ENCODE results near the gene FCRL6.

FCRL6 gene

DNA sequence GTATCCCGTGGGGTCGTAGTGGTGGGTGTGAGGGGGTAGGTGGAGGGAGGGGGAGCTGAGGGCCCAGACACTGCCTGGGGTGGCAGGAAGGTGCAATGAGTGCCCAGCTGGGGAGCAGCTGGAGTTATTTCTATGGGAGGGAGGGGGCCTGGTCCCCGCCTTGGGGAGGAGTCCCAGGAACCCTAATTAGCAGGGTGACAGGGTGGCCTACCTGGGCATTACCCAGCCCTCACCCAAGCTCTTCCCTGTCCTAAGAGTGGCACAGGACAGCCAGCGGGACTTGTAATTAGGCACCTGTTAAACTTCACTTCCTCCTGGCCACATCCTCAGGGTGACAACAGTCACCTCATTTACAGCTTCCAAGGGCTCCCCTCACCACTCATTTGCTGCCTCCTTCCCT is 60.4 kb downstream of the FCRL6 start, which contains the start of gene VSIG8:
VSIG8 (minus strand) TSS at position 101 of the 400 bp plus-strand sequence. CDS start 136 bp downstream, outside the sequence.
- no peak for DNase-seq (ENCODE audit: low spot score)

DNA sequence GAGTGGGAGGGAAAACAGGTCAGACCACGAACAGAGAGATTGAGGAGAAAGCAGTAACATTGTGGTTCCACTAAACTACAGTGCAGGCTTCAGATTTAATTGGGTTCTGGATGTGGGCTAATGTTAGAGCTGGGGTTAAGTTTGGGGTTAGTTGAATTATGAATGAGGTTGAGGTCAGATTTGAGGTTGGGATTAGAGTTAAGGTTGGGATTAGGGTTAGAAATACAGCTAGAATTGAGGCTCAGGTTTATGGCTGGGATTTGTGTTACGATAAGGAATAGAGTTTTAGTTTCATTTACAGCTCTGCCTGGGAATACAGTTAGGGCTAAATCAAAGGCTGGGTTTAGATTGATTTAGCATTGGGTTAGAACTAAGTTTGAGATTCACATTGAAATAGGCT is 62.1 kb downstream of the FCRL6 start:
- no peak for DNase-seq (ENCODE audit: low spot score)

All from CD4-positive, alpha-beta T cell treated with Interleukin-2 at 100 ng/mL for 4 hours (primary cell).